ENCODE data around the gene OR4C45.

GRCh38 chr11:50072226-50073112, 39.8 kb downstream of the OR4C45 start:
- TF ChIP-seq CTCF (IDR thresholded peaks at IDR 0.05; ENCODE audit: low read depth, low read length) (no peak), EZH2phosphoT487 (IDR thresholded peaks at IDR 0.05; ENCODE audit: low read depth) (no peak)

Data from OCI-LY3 (cell line).